ENCODE measurements around the gene SEC61A1.

Gene SEC61A1

DNA sequence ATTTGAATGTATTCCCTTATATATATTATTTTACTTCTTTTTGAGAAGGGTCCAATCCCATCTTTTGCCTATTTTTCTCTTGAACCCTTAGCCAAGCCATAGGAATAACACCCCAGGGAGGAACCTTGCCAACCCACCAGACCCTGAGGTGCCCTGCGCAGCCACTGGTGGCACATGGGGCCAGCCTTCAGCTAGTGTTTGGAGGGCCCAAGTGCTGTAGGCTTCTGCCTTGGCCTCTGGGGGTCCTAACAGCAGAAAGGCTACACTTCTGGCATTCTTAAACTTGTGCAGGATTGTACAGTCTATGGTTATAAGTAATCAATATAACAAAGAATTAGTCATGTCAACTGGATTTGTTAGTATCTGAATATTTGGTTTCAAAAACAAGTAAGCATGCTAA lies 36.9 kb downstream of the SEC61A1 start:
- H3K4me3 ChIP-seq (ENCODE audit: low read depth, low read length): no peak overlapping the region
- CTCF ChIA-PET: interaction anchor here (0.8 to 3.7 kb wide), 4 partner anchors 9 to 29 kb away, joined by 3 to 18 read pairs (median 4); no protein-coding TSS in a partner anchor
- POLR2A ChIA-PET: no interaction called here
- TF ChIP-seq, protein P1, sequence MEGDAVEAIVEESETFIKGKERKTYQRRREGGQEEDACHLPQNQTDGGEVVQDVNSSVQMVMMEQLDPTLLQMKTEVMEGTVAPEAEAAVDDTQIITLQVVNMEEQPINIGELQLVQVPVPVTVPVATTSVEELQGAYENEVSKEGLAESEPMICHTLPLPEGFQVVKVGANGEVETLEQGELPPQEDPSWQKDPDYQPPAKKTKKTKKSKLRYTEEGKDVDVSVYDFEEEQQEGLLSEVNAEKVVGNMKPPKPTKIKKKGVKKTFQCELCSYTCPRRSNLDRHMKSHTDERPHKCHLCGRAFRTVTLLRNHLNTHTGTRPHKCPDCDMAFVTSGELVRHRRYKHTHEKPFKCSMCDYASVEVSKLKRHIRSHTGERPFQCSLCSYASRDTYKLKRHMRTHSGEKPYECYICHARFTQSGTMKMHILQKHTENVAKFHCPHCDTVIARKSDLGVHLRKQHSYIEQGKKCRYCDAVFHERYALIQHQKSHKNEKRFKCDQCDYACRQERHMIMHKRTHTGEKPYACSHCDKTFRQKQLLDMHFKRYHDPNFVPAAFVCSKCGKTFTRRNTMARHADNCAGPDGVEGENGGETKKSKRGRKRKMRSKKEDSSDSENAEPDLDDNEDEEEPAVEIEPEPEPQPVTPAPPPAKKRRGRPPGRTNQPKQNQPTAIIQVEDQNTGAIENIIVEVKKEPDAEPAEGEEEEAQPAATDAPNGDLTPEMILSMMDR (IDR thresholded peaks at IDR 0.05; ENCODE audit: insufficient read depth, low read length, missing control alignments): no peak
- no peak for DNase-seq (ENCODE audit: low read depth, low spot score)

DNA sequence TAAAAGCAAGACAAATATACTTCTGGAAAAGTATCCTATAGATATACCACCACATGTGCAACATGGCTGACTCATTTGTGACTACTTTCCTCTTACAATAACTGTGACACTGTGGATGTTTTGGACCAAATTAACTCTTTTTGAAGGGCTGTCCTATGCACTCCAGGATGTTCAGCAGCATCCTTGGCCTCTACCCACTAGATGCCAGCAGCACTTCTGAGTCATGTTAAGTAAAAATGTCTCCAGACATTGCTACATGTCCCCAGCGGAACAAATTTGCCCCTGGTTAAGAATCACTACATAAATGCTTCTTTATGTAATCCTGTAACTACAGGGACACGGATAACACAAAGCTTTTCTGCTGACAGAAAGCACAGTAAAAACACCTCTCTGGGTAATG lies 39.3 kb downstream of the SEC61A1 start:
- POLR2A ChIA-PET: no interaction called here

DNA sequence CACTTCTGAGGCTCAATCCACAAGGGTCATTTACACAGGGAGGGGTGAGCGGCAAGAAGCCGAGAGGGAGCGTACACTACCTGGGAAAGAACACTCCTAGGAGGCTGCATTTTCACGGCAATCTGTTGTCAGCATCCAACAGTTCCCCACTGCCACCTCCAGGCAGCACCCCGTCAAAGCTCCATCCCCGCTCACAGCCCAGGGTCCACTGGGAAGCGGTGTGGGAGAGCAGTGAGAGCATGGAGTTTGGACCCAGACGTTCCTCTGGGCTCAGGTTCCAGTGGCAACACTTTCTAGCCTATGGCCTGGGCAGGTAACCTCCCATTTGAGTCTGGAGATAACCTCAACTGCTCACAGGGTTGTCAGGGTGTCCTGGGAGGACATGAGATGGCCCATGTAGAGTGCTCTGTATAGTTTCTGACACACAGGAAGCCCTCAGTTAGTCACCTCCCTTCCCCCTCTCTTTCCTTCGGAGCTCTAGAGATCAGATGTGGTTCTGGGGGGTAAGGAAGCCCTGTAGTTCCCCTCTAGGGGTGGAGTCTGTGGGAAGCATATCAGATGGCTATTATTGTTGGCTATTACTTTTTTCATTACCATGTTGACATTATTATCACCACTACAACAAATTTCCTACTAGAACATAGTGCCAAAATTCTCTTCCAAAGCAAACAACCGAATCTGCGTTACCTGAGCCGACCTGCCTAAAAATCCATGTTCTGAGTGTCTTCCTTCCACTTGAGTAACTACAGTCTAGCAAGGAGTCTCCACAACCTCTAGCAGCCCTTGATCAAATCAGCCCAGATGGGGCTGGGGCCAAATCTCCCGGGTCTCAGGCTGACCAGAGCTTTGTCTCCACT lies 42.3 kb downstream of the SEC61A1 start:
- CTCF ChIA-PET: interaction anchor here (0.5 to 11.3 kb wide), 34 partner anchors 8 to 523 kb away, joined by 3 to 246 read pairs (median 5); partner anchors contain the start of gene RUVBL1
- no peak for DNase-seq (ENCODE audit: low read depth, low spot score)
- POLR2A ChIA-PET: interaction anchor here (1.0 kb wide), 1 partner anchor 23 kb away, joined by 3 read pairs; no protein-coding TSS in a partner anchor
- TF ChIP-seq, protein P1 (IDR thresholded peaks at IDR 0.05; ENCODE audit: insufficient read depth, low read length, missing control alignments): no peak
- H3K4me3 ChIP-seq (ENCODE audit: low read depth, low read length): no peak overlapping the region

More for the DNA sequence above, 39.3 kb downstream of the SEC61A1 start:
- H3K4me3 ChIP-seq (ENCODE audit: low read depth, low read length): no peak overlapping the region
- CTCF ChIA-PET: interaction anchor here (1.1 to 11.3 kb wide), 7 partner anchors 8 to 517 kb away, joined by 3 to 246 read pairs (median 6); partner anchors contain the start of gene RUVBL1
- DNase-seq (ENCODE audit: low read depth, low spot score): no peak
- TF ChIP-seq, protein P1 (IDR thresholded peaks at IDR 0.05; ENCODE audit: insufficient read depth, low read length, missing control alignments): no peak

DNA sequence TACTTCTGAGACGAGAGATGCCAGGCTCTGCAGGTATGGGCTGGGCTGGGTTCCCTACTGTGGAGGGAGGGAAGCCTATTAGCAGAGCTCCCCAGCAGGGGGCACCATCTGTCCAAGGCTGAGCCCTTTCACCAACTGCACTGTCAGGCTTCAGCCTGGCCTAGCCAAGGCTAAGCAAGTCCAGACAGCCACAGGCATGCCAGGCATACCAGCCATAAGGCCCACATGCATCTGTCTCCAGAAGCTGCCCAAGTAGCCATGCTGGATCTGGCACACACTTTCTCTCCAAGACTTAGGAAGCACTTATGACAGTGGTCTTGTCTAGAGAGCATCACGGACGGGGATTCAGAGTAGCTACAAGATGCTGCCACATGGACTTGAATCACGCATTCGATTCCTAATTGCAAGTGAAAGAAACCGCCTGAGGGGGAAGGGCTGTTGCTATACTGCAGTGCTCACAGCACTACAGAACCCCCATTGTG lies 43.0 kb downstream of the SEC61A1 start:
- H3K4me3 ChIP-seq (ENCODE audit: low read depth, low read length): no peak overlapping the region
- peak; percentile 82 for DNase-seq (ENCODE audit: low read depth, low spot score)
- POLR2A ChIA-PET: interaction anchor here (0.6 to 1.0 kb wide), 3 partner anchors 11 to 37 kb away, joined by 3 to 5 read pairs (median 3); no protein-coding TSS in a partner anchor
- TF ChIP-seq, protein P1 (IDR thresholded peaks at IDR 0.05; ENCODE audit: insufficient read depth, low read length, missing control alignments): peak; percentile 90
- CTCF ChIA-PET: interaction anchor here (0.5 to 11.3 kb wide), 34 partner anchors 9 to 522 kb away, joined by 3 to 246 read pairs (median 5); partner anchors contain the start of gene RUVBL1

DNA sequence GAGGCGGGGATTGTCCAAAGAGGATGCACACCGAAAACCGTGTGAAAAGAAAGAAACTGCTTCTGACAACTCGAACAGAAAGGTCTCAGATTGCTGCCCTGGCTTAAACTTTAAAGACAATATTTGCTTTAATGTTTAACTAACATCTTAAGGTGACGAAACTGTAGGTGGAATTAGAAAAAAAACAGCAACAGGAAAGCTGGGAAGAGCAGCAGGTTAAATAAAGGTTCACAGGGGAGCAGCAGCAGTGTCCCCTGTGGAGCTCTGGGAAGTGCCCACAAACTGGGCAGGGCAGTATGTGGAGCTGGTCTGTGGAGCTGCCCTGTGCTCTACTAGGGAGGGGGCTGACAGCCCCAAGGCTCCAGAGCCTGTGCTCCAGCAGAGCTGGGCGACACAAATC lies 46.0 kb downstream of the SEC61A1 start:
- POLR2A ChIA-PET: no interaction called here

More for the DNA sequence above, 46.0 kb downstream of the SEC61A1 start:
- CTCF ChIA-PET: interaction anchor here (0.8 to 11.3 kb wide), 6 partner anchors 14 to 385 kb away, joined by 3 to 246 read pairs (median 6); partner anchors contain the start of gene RUVBL1
- H3K4me3 ChIP-seq (ENCODE audit: low read depth, low read length): no peak overlapping the region
- DNase-seq (ENCODE audit: low read depth, low spot score): no peak
- TF ChIP-seq, protein P1 (IDR thresholded peaks at IDR 0.05; ENCODE audit: insufficient read depth, low read length, missing control alignments): no peak

All from AG04449 (cell line).